HG03565 (cell line): ENCODE measurements around the gene ACSF3.

Experiments used
- ATAC-seq: cut with Tn5 transposase; IDR thresholded peaks from one replicate; pipeline ENCODE4 v1.9.1; 2021; ENCODE audit warnings: mild to moderate bottlenecking, moderate library complexity; ENCODE audit not compliant: unreplicated experiment

ACSF3 gene

GRCh38 chr16:89093602-89094251 is at the start of gene ACSF3:
Gene ACSF3, plus strand, starts transcription at chr16:89093852. Its CDS starts 6,830 bp downstream, at chr16:89100682.
- ATAC-seq = no peak

- no peak for ATAC-seq
Observed at GRCh38 chr16:89044418-89045180, 49.1 kb upstream of the ACSF3 start.

GRCh38 chr16:89045181-89045815 is 48.4 kb upstream of the ACSF3 start:
- ATAC-seq = no peak

- no peak for ATAC-seq
Observed at GRCh38 chr16:89045881-89046280, 47.8 kb upstream of the ACSF3 start.

GRCh38 chr16:89046491-89046890 is 47.2 kb upstream of the ACSF3 start:
- no peak for ATAC-seq

- no peak for ATAC-seq
Observed at GRCh38 chr16:89047331-89048089, 46.1 kb upstream of the ACSF3 start.

GRCh38 chr16:89048090-89048725 is 45.4 kb upstream of the ACSF3 start:
- ATAC-seq = no peak

- ATAC-seq = no peak
Observed at GRCh38 chr16:89048871-89049422, 44.7 kb upstream of the ACSF3 start.

GRCh38 chr16:89049484-89050118 is 44.1 kb upstream of the ACSF3 start:
- ATAC-seq = no peak

GRCh38 chr16:89050119-89050867 is 43.4 kb upstream of the ACSF3 start:
- ATAC-seq = no peak

- no peak for ATAC-seq
Observed at GRCh38 chr16:89050868-89051311, 42.8 kb upstream of the ACSF3 start.

GRCh38 chr16:89051521-89052166 is 42.0 kb upstream of the ACSF3 start:
- no peak for ATAC-seq

- ATAC-seq = no peak
Observed at GRCh38 chr16:89052191-89052889, 41.3 kb upstream of the ACSF3 start.

GRCh38 chr16:89052890-89053724 is 40.5 kb upstream of the ACSF3 start:
- ATAC-seq = no peak

- no peak for ATAC-seq
Observed at GRCh38 chr16:89053725-89054029, 40.0 kb upstream of the ACSF3 start.

- ATAC-seq = no peak
Observed at GRCh38 chr16:89054261-89054661, 39.4 kb upstream of the ACSF3 start.

GRCh38 chr16:89054714-89055113 is 38.9 kb upstream of the ACSF3 start:
- ATAC-seq = no peak
